Breast epithelium (tissue), 3 donors: Measurements from ENCODE around the gene RPL26.

Source experiments
- CTCF ChIP-seq, 3 donors: fragments of 450-650 bp; IDR thresholded peaks; one replicate each; pipeline ENCODE4 v1.5.1; 2016 to 2017; ENCODE audit warnings: antibody characterized with exemption in 3 of 3, mild to moderate bottlenecking in 3 of 3, moderate library complexity in 3 of 3
- POLR2A ChIP-seq: fragments of 450-650 bp; IDR thresholded peaks from one replicate; pipeline ENCODE4 v1.6.1; 2016; ENCODE audit warnings: antibody characterized with exemption, mild to moderate bottlenecking, moderate library complexity

- no peak for TF ChIP-seq CTCF (IDR thresholded peaks at IDR 0.05)
- TF ChIP-seq POLR2A: no peak
Measured at GRCh38 chr17:8332128-8332527, 50.9 kb downstream of the RPL26 start.
